Spinal cord (tissue), 10 donors: ENCODE results near the gene IRAK2. TPM values are rescaled to one million over a fixed set of nuclear protein-coding genes. Genes with fewer than 3 reads are reported as not detected.

Experiments
- DNase-seq, 6 donors: peaks; one replicate each; pipeline versions ENCODE4 v3.0.0 to v3.0.0-alpha.2; 2013 to 2015; ENCODE audit warnings: low spot score in 6 of 6, low read depth in 4 of 6
- H3K27ac ChIP-seq: one replicate; pipeline ENCODE4 v1.5.1; 2013; ENCODE audit warnings: low read depth, low read length, control low read depth
- H3K27me3 ChIP-seq: one replicate; pipeline ENCODE4 v1.6.1; 2013; ENCODE audit warnings: low read length; ENCODE audit not compliant: control insufficient read depth, insufficient read depth
- H3K36me3 ChIP-seq: one replicate; pipeline ENCODE4 v1.6.1; 2013; ENCODE audit warnings: low read length; ENCODE audit not compliant: control insufficient read depth, insufficient read depth
- H3K4me1 ChIP-seq: one replicate; pipeline ENCODE4 v1.6.1; 2013; ENCODE audit warnings: low read length; ENCODE audit not compliant: control insufficient read depth, insufficient read depth
- H3K4me3 ChIP-seq: one replicate; pipeline ENCODE4 v1.5.1; 2013; ENCODE audit warnings: low read depth, low read length, control low read depth
- H3K9me3 ChIP-seq: one replicate; pipeline ENCODE4 v1.6.1; 2013; ENCODE audit warnings: low read length; ENCODE audit not compliant: control insufficient read depth, insufficient read depth
- WGBS: methylation state at CpG from one replicate; pipeline ENCODE4 v1.1.5; 2013; ENCODE audit warnings: missing lambda C conversion rate; ENCODE audit not compliant: insufficient coverage; 5-methylcytosine and 5-hydroxymethylcytosine counted together
- polyA plus RNA-seq, 2 donors: library from polyadenylated mRNA; unstranded; fragments of 120-200 nt; gene quantifications; one replicate each; pipeline ENCODE4 v1.2.1, GENCODE V29; 2013; ENCODE audit not compliant: insufficient read length in 2 of 2
- total RNA-seq, 2 donors: library from RNA; depleted of rRNA in 1 of 2; stranded (reverse); fragments of 120-200 nt in 1 of 2; fragments of >200 nt in 1 of 2; gene quantifications; one replicate each; pipeline versions ENCODE4 v1.2.3 to v1.2.4, GENCODE V29; 2013 to 2014
- donor health status: healthy.

IRAK2 gene
- total and polyA plus RNA-seq, 4 donors, result 2.6 to 6.1 (median 5.0) TPM

DNA sequence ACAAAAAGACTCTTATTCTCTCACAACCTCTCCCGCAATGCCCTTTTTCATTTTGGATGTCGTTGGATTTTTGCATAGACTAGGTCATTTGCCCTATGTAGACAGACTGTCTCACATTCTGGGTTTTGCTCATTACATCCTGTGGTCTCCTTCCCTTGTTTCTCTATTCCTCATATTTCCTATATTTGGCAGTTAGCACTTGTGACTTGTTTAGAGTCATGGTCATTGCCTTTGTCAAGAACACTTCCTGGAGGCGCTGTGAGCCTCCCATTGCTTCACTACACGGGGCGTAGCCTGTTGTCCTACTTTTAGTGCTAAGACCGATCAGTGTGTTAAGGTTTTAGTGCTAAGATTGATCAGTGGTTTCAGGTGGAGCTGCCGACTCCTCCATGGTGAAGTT is 67.4 kb downstream of the IRAK2 start:
- Histone ChIP-seq H3K4me3 (no peak overlapping the region), H3K27ac (no peak overlapping the region), H3K4me1 (no peaks in the 10 kb centered on the region), H3K36me3 (peaks cover 14% of the 10 kb centered on the region), H3K9me3 (no peaks in the 10 kb centered on the region), H3K27me3 (no peaks in the 10 kb centered on the region)
- DNase-seq, result no peak
- 88% methylated on average over 6 of the region's 7 CpGs for WGBS

DNA sequence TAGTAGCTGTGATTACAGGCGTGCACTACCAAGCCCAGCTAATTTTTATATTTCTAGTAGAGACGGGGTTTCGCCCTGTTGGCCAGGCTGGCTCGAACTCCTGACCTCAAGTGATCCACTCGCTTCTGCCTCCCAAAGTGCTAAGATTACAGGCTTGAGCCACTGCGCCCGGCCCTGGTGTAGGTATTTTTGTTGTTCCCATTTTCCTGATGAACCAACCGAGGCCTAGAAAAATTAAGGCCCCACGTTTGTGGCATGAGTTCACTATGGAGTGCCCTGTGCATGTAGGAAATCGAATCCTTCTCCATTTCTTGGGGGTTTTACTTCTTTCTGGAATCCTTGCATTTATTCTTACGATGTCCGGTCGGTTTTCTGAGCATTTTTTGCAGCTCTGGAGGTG is 69.3 kb downstream of the IRAK2 start:
- 93% methylated on average over 13 of the region's 13 CpGs for WGBS
- peaks cover 19% of the 10 kb centered on the region for H3K36me3 ChIP-seq

DNA sequence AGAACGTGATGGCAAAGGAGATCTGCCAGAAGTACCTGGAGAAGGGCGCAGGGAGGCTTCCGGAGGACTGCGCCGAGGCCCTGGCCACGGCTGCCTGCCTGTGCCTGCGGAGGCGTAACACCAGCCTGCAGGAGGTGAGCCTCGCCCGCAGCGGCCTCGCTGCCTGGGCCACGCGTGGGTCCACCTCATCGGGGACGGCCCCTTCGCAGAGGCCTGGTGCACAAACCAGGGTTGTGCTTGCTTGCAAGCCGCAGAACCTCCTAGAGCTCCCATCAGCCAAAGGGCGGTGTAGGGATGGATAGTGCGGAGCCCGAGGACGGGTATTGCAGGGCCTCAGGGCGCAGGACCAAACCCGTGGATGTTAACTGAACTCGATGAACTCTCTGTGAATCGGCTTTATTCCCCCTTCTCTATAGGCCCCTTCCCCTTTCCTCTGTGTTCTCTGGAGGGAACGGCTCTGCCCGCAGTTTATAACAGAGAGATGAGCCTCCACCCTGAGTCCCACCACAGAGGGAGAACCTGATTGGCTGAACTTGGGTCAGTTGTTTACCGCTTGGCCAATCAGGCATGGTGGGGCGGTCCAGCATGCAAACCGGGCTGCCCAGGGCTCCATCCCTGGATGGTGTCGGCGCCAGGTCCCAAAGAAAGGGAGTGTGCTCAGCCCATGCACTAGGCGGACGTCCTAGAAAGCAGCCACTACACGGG is 70.0 kb downstream of the IRAK2 start:
- DNase-seq, result no peak
- H3K36me3 ChIP-seq, result peaks cover 23% of the 10 kb centered on the region
- H3K4me3 ChIP-seq, result no peak overlapping the region
- H3K4me1 ChIP-seq, result no peaks in the 10 kb centered on the region
- no peaks in the 10 kb centered on the region for H3K27me3 ChIP-seq
- no peaks in the 10 kb centered on the region for H3K9me3 ChIP-seq
- H3K27ac ChIP-seq, result no peak overlapping the region
- 84% methylated on average over 34 of the region's 36 CpGs for WGBS

More for the DNA sequence above, 69.3 kb downstream of the IRAK2 start:
- no peak overlapping the region for H3K27ac ChIP-seq
- DNase-seq, result no peak
- no peaks in the 10 kb centered on the region for H3K9me3 ChIP-seq
- H3K4me1 ChIP-seq, result no peaks in the 10 kb centered on the region
- H3K4me3 ChIP-seq, result no peak overlapping the region
- no peaks in the 10 kb centered on the region for H3K27me3 ChIP-seq

DNA sequence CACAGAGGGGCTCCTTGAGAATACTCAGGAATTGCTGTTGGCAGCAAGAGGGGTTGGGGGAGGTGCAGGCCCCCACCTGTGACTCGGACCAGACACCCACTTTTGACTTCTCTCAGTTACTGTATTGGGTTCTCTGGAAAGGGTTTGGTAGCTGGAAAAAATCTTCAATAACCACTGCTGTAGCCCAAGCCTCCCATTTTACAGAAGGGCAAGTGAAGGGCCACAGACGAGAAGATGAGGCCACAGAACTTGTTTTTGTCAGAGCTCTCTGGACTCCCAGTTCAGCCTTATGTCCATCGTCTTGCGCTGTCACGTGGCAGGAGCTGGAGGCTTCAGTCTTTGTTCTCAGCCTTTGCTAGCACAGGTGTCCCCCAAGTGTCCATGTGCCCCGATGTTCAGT is 70.8 kb downstream of the IRAK2 start:
- WGBS, result 93% methylated on average over 6 of the region's 6 CpGs
- H3K9me3 ChIP-seq, result no peaks in the 10 kb centered on the region
- DNase-seq, result no peak
- H3K4me1 ChIP-seq, result no peaks in the 10 kb centered on the region
- no peak overlapping the region for H3K27ac ChIP-seq
- H3K4me3 ChIP-seq, result no peak overlapping the region
- no peaks in the 10 kb centered on the region for H3K27me3 ChIP-seq
- peaks cover 23% of the 10 kb centered on the region for H3K36me3 ChIP-seq

DNA sequence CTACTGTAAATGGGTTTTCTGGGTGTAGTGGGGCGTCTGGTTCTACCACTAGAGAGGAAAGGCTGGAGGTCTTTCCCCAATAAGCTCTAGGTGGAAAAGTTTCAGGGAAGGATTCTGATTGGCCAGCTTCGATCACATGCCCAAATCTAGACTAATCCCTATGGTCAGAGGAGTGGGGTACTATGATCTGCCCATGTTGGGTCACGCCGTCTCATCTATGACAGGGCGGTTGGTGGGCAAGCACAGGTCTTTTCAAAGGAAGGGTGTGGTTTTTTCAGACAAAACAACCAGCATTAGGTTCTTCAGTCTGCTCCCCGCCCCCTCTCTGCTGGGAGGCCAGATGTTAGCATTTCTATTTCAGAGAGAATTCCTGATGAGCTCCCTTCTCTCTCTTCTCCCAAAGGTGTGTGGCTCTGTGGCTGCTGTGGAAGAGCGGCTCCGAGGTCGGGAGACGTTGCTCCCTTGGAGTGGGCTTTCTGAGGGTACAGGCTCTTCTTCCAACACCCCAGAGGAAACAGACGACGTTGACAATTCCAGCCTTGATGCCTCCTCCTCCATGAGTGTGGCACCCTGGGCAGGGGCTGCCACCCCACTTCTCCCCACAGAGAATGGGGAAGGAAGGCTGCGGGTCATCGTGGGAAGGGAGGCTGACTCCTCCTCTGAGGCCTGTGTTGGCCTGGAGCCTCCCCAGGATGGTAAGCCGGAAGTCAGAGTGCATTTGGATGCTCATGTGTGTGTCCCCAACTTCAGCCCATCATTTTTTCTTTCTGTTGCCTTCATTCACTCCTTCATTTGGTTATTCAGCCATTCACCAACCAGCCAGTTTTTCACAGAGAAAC is 73.8 kb downstream of the IRAK2 start:
- 74% methylated on average over 5 of the region's 15 CpGs for WGBS
- no peak for DNase-seq
- Histone ChIP-seq H3K27me3 (no peaks in the 10 kb centered on the region), H3K27ac (no peak overlapping the region), H3K9me3 (no peaks in the 10 kb centered on the region), H3K4me1 (no peaks in the 10 kb centered on the region), H3K36me3 (peaks cover 23% of the 10 kb centered on the region), H3K4me3 (no peak overlapping the region)

DNA sequence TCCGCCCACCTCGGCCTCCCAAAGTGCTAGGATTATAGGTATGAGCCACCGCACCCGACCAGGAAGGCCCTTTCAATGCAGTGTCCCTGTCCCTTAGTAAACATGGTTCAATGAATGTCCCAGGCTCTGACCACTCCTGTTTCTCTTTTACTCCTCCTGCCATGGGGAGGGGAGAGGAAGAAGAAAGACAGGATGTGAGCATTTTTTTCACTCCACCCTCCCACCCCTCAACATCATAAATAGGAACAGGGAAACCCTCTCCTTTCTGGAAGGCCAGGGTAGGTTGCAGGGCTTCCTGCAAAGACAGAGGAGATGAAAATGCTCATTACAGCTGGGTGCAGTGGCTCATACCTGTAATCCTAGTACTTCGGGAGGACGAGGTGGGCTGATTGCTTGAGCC is 76.1 kb downstream of the IRAK2 start:
- no peak overlapping the region for H3K27ac ChIP-seq
- H3K36me3 ChIP-seq, result peaks cover 11% of the 10 kb centered on the region
- H3K4me1 ChIP-seq, result no peaks in the 10 kb centered on the region
- DNase-seq, result no peak
- no peaks in the 10 kb centered on the region for H3K27me3 ChIP-seq
- 86% methylated on average over 6 of the region's 6 CpGs for WGBS
- no peak overlapping the region for H3K4me3 ChIP-seq
- no peaks in the 10 kb centered on the region for H3K9me3 ChIP-seq

DNA sequence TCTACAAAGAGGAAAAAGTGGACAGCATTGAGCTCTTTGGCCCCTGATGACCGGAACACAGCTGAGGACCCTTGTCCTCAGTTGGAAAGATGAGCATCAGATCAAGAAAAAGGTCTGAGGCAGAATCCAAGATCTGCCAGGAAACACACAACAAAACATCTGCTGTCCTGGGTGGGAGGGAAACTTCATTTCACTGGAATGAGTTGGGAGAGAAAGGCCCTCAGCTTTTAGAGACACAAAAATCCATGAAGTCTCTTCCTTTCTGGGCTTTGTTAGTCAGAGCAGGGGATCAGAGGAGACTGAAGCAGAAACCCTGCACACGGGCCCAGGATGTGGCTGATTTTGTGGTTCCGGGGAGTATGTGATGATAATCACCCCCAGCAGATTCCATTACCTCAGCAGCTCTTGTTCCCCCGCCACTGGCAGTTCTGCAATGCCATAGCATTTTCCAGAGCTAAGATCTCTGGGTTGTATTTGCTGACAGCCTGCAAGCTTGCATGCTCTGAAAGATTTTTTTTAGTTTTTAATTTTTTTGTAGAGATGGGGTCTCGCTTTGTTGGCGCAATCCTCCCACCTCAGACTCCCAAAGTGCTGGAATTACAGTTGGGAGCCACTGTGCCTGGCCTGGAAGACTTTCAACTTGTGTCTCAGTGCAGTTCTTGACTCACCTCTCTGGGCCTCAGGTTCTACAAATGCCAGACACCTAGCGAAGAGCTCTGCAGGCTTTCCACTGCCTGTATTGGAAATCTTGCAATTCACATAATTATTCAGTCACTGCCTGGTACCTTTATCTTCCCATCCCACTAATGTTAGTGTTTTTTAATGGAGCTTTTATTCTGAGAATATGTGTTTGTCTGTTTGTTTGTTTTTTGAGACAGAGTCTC is 77.7 kb downstream of the IRAK2 start:
- 100% methylated on average over 2 of the region's 7 CpGs for WGBS
- H3K4me1 ChIP-seq, result no peaks in the 10 kb centered on the region
- no peaks in the 10 kb centered on the region for H3K27me3 ChIP-seq
- no peak overlapping the region for H3K4me3 ChIP-seq
- H3K36me3 ChIP-seq, result peaks cover 9% of the 10 kb centered on the region
- no peak overlapping the region for H3K27ac ChIP-seq
- H3K9me3 ChIP-seq, result no peaks in the 10 kb centered on the region
- no peak for DNase-seq

DNA sequence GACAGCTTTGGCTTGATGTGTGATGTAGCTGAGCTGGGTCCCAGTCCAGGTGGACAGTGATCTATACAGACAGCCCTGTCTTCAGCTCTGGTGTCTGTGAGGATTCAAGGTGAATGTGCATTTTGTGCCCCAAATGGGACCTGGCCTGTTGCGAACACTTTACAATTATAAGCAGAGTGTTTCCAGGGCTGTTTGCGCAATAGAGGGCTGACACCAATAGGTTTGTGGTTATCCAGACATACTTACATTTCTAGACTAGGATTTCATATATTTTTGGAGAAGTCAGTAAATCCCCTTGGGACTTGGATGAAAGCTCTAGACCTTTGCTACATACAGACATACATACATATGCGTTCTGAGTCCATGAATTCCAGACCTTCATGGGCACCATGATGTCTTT is 79.3 kb downstream of the IRAK2 start:
- Histone ChIP-seq H3K9me3 (no peaks in the 10 kb centered on the region), H3K27me3 (no peaks in the 10 kb centered on the region), H3K4me1 (peaks cover 7% of the 10 kb centered on the region), H3K36me3 (peaks cover 5% of the 10 kb centered on the region), H3K27ac (no peak overlapping the region), H3K4me3 (no peak overlapping the region)
- no peak for DNase-seq
- WGBS, result no CpG with 5 or more reads among the region's 3 CpGs

DNA sequence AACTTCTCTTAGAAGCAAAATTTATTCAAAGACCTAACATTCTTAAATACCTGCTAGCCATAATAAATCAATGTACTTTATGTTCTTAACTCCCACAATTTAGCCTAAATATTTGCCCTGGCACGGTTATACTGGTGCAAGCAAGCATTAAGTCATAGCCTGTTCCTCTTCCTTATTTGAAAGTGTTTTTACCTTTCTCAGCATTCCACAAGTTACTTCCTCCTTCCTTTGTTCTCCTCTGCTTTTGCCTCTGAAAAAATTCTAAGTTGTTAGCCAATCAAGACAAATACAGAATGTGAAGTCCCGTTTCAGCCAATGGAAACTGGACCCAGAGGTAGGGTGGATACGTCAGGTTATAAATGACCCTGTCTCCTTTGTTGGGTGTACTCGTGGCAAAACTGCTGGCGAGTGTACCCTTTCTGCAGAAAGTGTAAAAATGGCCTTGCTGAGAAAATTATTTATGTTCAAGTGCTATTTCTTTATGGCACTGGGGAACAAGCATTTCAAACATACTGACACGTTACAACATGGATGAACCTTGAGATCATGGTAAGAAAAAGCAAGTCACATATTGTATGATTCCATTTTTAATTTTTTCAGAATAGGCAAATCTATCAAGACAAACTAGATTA is 80.5 kb downstream of the IRAK2 start:
- no peak overlapping the region for H3K4me3 ChIP-seq
- DNase-seq, result no peak
- WGBS, result 80% methylated on average over 5 of the region's 6 CpGs
- H3K9me3 ChIP-seq, result no peaks in the 10 kb centered on the region
- H3K4me1 ChIP-seq, result peaks cover 14% of the 10 kb centered on the region
- no peaks in the 10 kb centered on the region for H3K27me3 ChIP-seq
- no peak overlapping the region for H3K27ac ChIP-seq
- H3K36me3 ChIP-seq, result peaks cover 5% of the 10 kb centered on the region
